MG63 (cell line): ENCODE data around the gene TRIP10. TPM values are rescaled to one million over a fixed set of nuclear protein-coding genes. Genes with fewer than 3 reads are reported as not detected.
A peak's percentile ranks its signal among the peaks of the same experiment; 100 is the strongest.
"Not testable (repeated sequence)": the region's sequence is repeated elsewhere in the genome, so short reads cannot be mapped to it uniquely, and the experiment has no call there.

Source experiments
- DNase-seq: peaks from one replicate; pipeline ENCODE4 v3.0.0-alpha.2; 2020
- H3K27me3 ChIP-seq: fragments of 250-450 bp; sonication (Bioruptor Pico); 2 replicates; pipeline ENCODE4 v1.5.1; 2020; ENCODE audit warnings: mild to moderate bottlenecking, moderate library complexity
- H3K36me3 ChIP-seq: fragments of 250-450 bp; sonication (Bioruptor Pico); 2 replicates; pipeline ENCODE4 v1.5.1; 2020; ENCODE audit warnings: mild to moderate bottlenecking, moderate library complexity
- H3K4me3 ChIP-seq: fragments of 250-450 bp; sonication (Bioruptor Pico); 2 replicates; pipeline ENCODE4 v1.5.1; 2020; ENCODE audit warnings: mild to moderate bottlenecking, moderate library complexity
- H3K9me3 ChIP-seq: fragments of 250-450 bp; sonication (Bioruptor Pico); 2 replicates; pipeline ENCODE4 v1.5.1; 2020; ENCODE audit warnings: mild to moderate bottlenecking, moderate library complexity
- total RNA-seq: library from RNA; depleted of rRNA; stranded (reverse); fragments of >200 nt; shearing (Covaris generic); gene quantifications from 2 replicates; pipeline ENCODE4 v1.2.3, GENCODE V29; 2014; ENCODE audit warnings: low replicate concordance

Gene TRIP10
- total RNA-seq, 1 experiment from 2014 or later, result 58.3 TPM

- not testable (repeated sequence) for DNase-seq, H3K4me3 ChIP-seq, H3K9me3 ChIP-seq, H3K27me3 ChIP-seq
- H3K36me3 ChIP-seq, result peaks cover 20% of the 10 kb centered on the region
These were observed 9.1 kb downstream of the TRIP10 start for GRCh38 chr19:6748543-6748942.

GRCh38 chr19:6750062-6750461 is 10.6 kb downstream of the TRIP10 start:
- no peak for DNase-seq
- Histone ChIP-seq H3K36me3 (peaks cover 18% of the 10 kb centered on the region), H3K4me3 (no peak overlapping the region), H3K27me3 (no peaks in the 10 kb centered on the region), H3K9me3 (no peaks in the 10 kb centered on the region)

DNA sequence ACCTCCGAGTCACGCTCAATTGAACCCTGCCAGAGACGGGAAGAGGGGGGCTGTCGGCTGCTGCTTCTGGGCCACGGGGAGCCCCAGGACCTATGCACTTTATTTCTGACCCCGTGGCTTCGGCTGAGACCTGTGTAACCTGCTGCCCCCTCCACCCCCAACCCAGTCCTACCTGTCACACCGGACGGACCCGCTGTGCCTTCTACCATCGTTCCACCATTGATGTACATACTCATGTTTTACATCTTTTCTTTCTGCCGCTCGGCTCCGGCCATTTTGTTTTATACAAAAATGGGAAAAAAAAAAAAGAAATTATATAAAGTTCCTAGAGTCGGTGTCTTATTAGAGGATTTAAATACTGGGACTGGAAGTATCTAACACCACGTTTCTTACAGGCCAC is 11.7 kb downstream of the TRIP10 start:
- no peaks in the 10 kb centered on the region for H3K27me3 ChIP-seq
- H3K36me3 ChIP-seq, result peaks cover 18% of the 10 kb centered on the region
- DNase-seq, result no peak
- no peak overlapping the region for H3K4me3 ChIP-seq
- no peaks in the 10 kb centered on the region for H3K9me3 ChIP-seq

DNA sequence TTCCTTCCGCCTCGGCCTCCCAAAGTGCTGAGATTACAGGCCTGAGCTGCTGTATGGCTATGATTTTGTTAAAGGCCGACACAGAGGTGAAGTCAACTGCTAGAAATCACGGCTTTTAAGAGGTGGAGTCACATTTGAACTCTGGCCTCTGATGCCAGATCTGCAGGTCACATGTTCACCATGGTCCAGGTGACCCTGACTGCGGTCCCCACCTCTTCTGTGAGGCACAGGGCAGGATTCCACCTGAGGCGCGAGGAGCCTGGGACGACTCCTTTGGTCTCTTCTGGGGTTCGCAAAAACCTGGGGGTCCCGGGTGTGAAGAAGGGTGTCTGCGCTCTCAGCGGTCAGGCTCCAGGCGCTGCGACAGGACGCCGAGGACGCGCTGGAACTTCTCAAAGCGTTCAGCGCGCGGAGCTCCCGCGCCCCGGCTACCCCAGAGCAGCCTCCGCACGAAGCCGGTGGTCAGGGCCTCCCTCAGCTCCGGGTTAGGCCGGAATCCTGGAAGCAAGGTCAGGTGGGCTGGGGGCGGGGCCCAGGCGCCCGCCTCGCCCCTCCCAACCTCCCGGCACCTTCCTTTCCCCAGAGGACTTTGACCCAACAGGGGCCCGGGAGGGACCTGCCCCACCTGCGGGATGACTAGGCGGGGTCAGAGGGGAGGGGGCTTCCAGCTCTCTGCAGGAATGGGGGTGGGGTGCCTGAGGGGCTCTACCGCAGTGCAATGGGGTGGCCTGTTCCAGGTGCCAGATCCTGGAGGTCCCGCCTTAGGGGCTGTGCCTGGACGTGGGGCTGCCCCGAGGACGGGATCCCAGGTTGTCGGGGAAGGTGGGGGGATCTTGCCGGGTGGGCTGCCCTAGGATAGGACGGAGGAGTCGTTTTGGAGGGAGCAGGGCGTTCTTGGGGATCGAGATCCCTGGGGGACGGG is 13.0 kb downstream of the TRIP10 start:
- H3K9me3 ChIP-seq, result no peaks in the 10 kb centered on the region
- no peak for DNase-seq
- no peak overlapping the region for H3K4me3 ChIP-seq
- H3K27me3 ChIP-seq, result no peaks in the 10 kb centered on the region
- peaks cover 13% of the 10 kb centered on the region; the same call in 1 of the 2 replicates for H3K36me3 ChIP-seq

DNA sequence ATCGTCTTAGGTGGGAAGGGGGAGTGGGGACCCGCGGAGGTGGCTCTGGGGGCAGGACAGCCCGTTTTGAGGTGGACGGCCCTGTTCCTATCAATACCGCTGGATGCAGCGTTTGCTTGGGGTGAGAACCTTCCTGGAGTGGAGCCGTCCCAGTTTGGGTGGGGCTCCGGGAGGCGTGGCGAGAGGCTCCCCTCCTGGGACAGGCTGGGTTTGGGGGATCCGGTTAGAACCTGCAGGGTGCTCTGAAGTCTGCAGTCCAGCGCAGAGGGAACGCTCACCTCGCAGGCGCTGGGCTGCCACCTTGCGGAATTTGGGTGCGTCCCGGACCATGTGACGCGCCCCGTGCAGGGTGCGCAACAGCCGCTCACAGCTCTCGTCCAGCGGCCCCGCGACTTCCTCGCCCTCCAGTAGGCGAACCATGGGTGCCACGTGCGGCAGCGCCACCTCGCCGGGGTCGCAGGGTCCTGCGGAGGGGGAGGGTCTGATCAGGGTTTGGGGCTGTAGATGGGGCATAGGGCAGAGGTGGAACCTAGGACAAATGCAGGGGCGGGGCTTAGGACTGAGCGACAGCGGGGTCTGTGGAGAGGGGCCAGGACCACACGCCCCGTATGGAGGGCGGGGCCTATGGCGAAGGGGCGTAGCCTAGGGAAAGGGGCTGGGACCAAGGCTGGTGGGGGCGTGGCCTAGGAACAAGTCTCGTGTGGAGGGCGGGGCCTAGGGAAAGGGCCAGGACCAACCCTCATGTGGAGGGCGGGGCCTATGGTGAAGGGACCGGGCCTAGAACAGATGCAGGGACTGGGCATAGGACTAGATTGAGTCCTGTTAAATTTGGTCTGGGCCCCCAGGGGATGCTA is 13.9 kb downstream of the TRIP10 start:
- DNase-seq, result peak; percentile 39
- H3K36me3 ChIP-seq, result peaks cover 7% of the 10 kb centered on the region; the same call in 1 of the 2 replicates
- no peak overlapping the region for H3K4me3 ChIP-seq
- H3K9me3 ChIP-seq, result no peaks in the 10 kb centered on the region
- H3K27me3 ChIP-seq, result no peaks in the 10 kb centered on the region

GRCh38 chr19:6754136-6754535 is 14.7 kb downstream of the TRIP10 start:
- Histone ChIP-seq H3K9me3 (no peaks in the 10 kb centered on the region), H3K36me3 (peaks cover 7% of the 10 kb centered on the region; the same call in 1 of the 2 replicates), H3K4me3 (no peak overlapping the region), H3K27me3 (no peaks in the 10 kb centered on the region)
- DNase-seq, result no peak

- Histone ChIP-seq H3K36me3 (no peaks in the 10 kb centered on the region), H3K4me3 (no peak overlapping the region), H3K9me3 (no peaks in the 10 kb centered on the region), H3K27me3 (no peaks in the 10 kb centered on the region)
- DNase-seq, result no peak
These were observed 15.4 kb downstream of the TRIP10 start for GRCh38 chr19:6754653-6755463.

- no peaks in the 10 kb centered on the region for H3K9me3 ChIP-seq
- H3K4me3 ChIP-seq, result no peak overlapping the region
- no peaks in the 10 kb centered on the region for H3K27me3 ChIP-seq
- no peak for DNase-seq
- no peaks in the 10 kb centered on the region for H3K36me3 ChIP-seq
These were observed 21.1 kb downstream of the TRIP10 start for GRCh38 chr19:6760606-6761005.

GRCh38 chr19:6761053-6761676 is 21.7 kb downstream of the TRIP10 start:
- H3K9me3 ChIP-seq, result no peaks in the 10 kb centered on the region

GRCh38 chr19:6762253-6762797 is 22.8 kb downstream of the TRIP10 start:
- H3K36me3 ChIP-seq, H3K9me3 ChIP-seq, H3K27me3 ChIP-seq, DNase-seq, H3K4me3 ChIP-seq: not testable (repeated sequence)

More at GRCh38 chr19:6761053-6761676, 21.7 kb downstream of the TRIP10 start:
- Histone ChIP-seq H3K27me3 (no peaks in the 10 kb centered on the region), H3K36me3 (no peaks in the 10 kb centered on the region), H3K4me3 (no peak overlapping the region)
- DNase-seq, result no peak

DNA sequence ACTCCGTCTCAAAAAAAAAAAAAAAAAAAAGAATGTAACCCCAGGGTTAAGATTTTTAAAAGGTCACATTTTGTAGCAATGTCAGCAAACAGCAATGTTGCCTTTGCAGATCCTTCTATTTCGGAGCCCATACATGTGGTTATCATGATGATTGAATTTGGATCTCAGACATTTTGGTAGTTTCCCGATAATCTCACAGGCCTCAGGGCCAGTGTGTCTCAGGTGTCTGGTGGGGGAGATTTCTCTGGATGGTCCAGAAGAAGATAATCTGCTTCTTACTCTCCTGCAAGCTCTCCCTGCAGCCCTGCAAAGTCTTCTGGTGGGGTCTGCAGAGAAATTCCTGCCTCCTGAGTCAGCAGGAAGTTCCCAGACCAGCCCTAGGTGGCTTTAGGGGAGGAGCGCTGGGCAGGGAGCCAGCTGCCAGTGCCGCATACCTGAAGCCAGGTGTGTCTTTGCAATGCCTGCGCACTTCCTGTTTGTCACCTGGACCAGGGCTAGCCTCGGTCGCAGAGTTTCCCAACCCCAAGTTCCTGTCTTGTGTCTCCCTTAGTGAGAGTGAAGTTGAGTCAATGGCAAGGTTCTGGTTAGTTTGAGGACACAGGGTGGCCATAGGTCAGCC is 26.4 kb downstream of the TRIP10 start:
- H3K36me3 ChIP-seq, result no peaks in the 10 kb centered on the region
- no peak for DNase-seq
- H3K27me3 ChIP-seq, result no peaks in the 10 kb centered on the region
- no peak overlapping the region for H3K4me3 ChIP-seq
- H3K9me3 ChIP-seq, result no peaks in the 10 kb centered on the region

DNA sequence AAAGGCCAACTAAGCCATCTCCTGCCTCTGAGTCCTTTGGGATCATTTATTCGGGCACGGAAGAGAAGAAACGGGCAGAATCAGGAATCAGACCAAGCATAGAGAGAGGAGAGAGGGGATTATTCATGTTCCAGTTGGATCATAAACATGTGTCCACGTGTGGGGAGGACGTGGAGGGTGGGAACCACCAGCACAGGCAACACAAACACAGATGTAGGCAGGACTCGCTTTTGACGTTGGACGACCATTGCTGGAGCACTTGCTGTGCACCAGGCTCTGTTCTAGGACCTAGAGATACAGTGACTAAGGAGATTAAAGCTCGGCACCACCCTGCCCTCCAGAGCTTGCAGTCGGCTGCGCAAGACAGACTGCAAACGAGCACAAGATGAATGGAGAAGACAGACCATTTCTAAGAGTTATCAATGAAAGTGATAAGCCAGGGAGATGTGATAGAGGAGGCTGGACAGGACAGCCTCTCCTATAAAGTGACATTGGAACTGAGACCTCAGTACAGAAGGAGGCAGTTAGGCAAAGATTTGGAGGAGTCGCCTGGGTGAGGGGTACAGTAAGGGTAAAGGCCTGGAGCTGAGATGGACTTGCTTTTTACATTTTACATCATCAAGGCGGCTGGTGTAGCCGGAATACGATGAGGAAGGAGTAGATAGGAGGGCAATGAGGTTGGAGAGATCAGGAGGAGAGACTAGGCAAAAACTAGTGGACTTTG is 27.0 kb downstream of the TRIP10 start:
- Histone ChIP-seq H3K9me3 (no peaks in the 10 kb centered on the region), H3K36me3 (no peaks in the 10 kb centered on the region), H3K4me3 (no peak overlapping the region), H3K27me3 (no peaks in the 10 kb centered on the region)
- DNase-seq, result no peak

GRCh38 chr19:6767081-6767356 is 27.5 kb downstream of the TRIP10 start:
- no peak overlapping the region for H3K4me3 ChIP-seq
- H3K9me3 ChIP-seq, result no peaks in the 10 kb centered on the region
- no peak for DNase-seq
- no peaks in the 10 kb centered on the region for H3K27me3 ChIP-seq
- no peaks in the 10 kb centered on the region for H3K36me3 ChIP-seq

DNA sequence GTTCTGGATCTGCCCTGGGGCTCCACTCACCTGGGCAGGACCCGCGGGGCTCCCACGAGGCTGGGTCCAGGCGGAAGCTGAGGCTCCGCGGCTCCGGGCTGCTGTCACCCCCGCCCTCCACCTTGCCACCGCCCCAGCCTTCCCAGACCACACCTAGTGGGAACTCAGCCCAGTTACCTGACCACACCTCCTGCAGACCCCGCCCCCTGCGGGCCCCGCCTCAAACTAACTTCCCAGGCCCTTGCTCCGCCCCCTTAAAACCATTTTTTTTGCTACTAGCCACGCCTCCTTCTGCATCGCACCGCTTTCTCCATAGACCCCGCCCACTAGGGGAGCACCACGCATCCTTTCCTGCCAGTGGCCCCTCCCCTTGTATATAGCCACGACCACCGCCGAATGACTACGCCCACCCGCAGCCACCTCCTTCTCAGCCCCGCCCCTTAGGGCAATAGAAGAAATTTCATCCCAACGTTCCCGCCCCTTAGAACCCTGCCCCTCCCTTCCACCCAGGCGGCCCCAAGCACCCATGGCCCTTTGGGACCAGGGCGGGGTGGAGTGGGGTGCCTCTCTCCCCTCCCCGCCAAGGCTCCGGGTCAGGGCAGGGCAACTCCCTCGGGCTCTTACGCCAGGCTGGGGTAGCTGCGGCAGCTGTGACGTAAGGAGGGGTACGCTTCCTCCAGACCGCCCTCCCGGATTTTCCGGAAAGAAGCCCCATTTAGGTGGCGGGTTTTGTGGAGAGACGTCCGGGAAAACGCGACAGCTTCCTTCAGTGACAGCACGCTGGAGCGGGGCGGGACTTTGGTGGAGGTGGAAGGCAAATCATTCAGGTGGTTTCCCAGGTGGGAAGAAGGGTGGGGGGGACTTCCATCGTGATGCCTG is 28.1 kb downstream of the TRIP10 start, which contains the start of gene SH2D3A:
Gene SH2D3A, minus strand, starts transcription at position 79 of the 879 bp plus-strand sequence. CDS start 3,687 bp downstream, outside the sequence.
- no peaks in the 10 kb centered on the region for H3K9me3 ChIP-seq
- H3K27me3 ChIP-seq, result no peaks in the 10 kb centered on the region
- no peak for DNase-seq
- H3K4me3 ChIP-seq, result no peak within 1 kb of the TSS
- H3K36me3 ChIP-seq, result no peaks in the 10 kb centered on the region
